ENCODE measurements around the gene KLHDC8B. TPM values are rescaled to one million over a fixed set of nuclear protein-coding genes. Genes with fewer than 3 reads are reported as not detected.
A peak's percentile ranks its signal among the peaks of the same experiment; 100 is the strongest.

The KLHDC8B gene
- total and polyA plus RNA-seq, 9 of the 15 experiments (the other 6 are each of a cell fraction or from before 2014, with no cell fraction given) = 6.9 to 34.8 (median 25.2) TPM

- no peak for TF ChIP-seq ZNF318 (IDR thresholded peaks at IDR 0.05; ENCODE audit: borderline replicate concordance in 1 of 2, low read depth in 1 of 2)
- peak; percentile 65 for TF ChIP-seq TEAD4 (IDR thresholded peaks at IDR 0.05; ENCODE audit: low read length)
- no peak for TF ChIP-seq TEAD4 (CRISPR knock-in tag; IDR thresholded peaks at IDR 0.05; ENCODE audit: borderline replicate concordance)
- peak in 1 of 2 experiments; percentile 93; a peak in 2 of 4 replicates for TF ChIP-seq MLLT1 (IDR thresholded peaks at IDR 0.05)
- peak; percentile 31 for TF ChIP-seq HMGN3 (IDR thresholded peaks at IDR 0.05; ENCODE audit: borderline replicate concordance, extremely low read depth, insufficient read length, low read depth, low read length)
- peak; percentile 77 for TF ChIP-seq TEAD2 (tag; IDR thresholded peaks at IDR 0.05)
- TF ChIP-seq TEAD1 (CRISPR knock-in tag; IDR thresholded peaks at IDR 0.05) = peak; percentile 26 to 89; a peak in 2 of 4 replicates
- TF ChIP-seq ESRRA (IDR thresholded peaks at IDR 0.05; ENCODE audit: borderline replicate concordance, low read depth) = peak; percentile 67; the same call in 1 of the 2 replicates
- peak; percentile 97 for TF ChIP-seq NEUROD1 (IDR thresholded peaks at IDR 0.05; ENCODE audit: borderline replicate concordance, low read depth, low read length, partially characterized antibody)
- peak; percentile 75; the same call in 1 of the 2 replicates for TF ChIP-seq ZBTB7A (IDR thresholded peaks at IDR 0.05; ENCODE audit: borderline replicate concordance, control insufficient read depth, low read depth, low read length)
- peak; percentile 36; the same call in 1 of the 2 replicates for TF ChIP-seq PHF8 (IDR thresholded peaks at IDR 0.05; ENCODE audit: borderline replicate concordance, low read length)
- peak; percentile 34 to 48; a peak in 2 of 4 replicates for TF ChIP-seq MNT (conservative IDR thresholded peaks at IDR 0.05)
- no peak for TF ChIP-seq HNRNPUL1 (IDR thresholded peaks at IDR 0.05; ENCODE audit: low read length)
Observed at GRCh38 chr3:49133226-49133951, 38.0 kb upstream of the KLHDC8B start (continued).

All from K562 (cell line).